Activated CD4-positive, alpha-beta T cell treated with anti-CD3 and anti-CD28 coated beads for 36 hours (primary cell): ENCODE data around the gene IFNA21. TPM values are rescaled to one million over a fixed set of nuclear protein-coding genes. Genes with fewer than 3 reads are reported as not detected.
"Not testable (repeated sequence)": the region's sequence is repeated elsewhere in the genome, so short reads cannot be mapped to it uniquely, and the experiment has no call there.

ENCODE experiments used
- ATAC-seq: fragments of 200-7000 bp; cut with Tn5 transposase; one replicate; pipeline ENCODE4 v1.10.0; 2021; ENCODE audit warnings: mild to moderate bottlenecking, moderate library complexity
- CTCF ChIA-PET: fragments of 350-600 bp; sonication (Branson Sonifier 250); formaldehyde crosslinking; loops from one replicate; lab custom pipeline; 2021; ENCODE audit warnings: antibody characterized with exemption; lab: Charles Lee
- POLR2A ChIA-PET: fragments of 350-600 bp; sonication (Branson Sonifier 250); formaldehyde crosslinking; loops from one replicate; lab custom pipeline; 2021; ENCODE audit warnings: antibody characterized with exemption, inconsistent platforms; lab: Charles Lee
- DNase-seq: peaks from one replicate; pipeline ENCODE4 v3.0.0-alpha.2; 2020
- H3K27ac Mint-ChIP-seq: one replicate; pipeline ENCODE4 v1.8.0; 2021; ENCODE audit warnings: mixed read lengths
- H3K27me3 Mint-ChIP-seq: one replicate; pipeline ENCODE4 v1.8.0; 2021; ENCODE audit warnings: mixed read lengths
- H3K36me3 Mint-ChIP-seq: one replicate; pipeline ENCODE4 v1.8.0; 2021; ENCODE audit warnings: low read depth, mixed read lengths
- H3K4me1 Mint-ChIP-seq: one replicate; pipeline ENCODE4 v1.8.0; 2021; ENCODE audit warnings: mixed read lengths
- H3K4me3 Mint-ChIP-seq: one replicate; pipeline ENCODE4 v1.8.0; 2021; ENCODE audit warnings: mild to moderate bottlenecking, moderate library complexity, mixed read lengths
- H3K9me3 Mint-ChIP-seq: one replicate; pipeline ENCODE4 v1.8.0; 2021; ENCODE audit warnings: low read depth, mixed read lengths
- intact Hi-C, 2 experiments: fragments of 100-400 bp; cut with DNase I in 1 of 2; cut with micrococcal nuclease in 1 of 2; formaldehyde crosslinking; loops; one replicate each; pipeline versions ENCODE4 v1.14.2 to v1.15.1; 2022 to 2024; cut with DNase I, micrococcal nuclease
- total RNA-seq, 2 experiments: library from RNA; stranded (reverse); gene quantifications; one replicate each; pipeline ENCODE4 v1.2.3, GENCODE V29; 2021

IFNA21 gene
- total RNA-seq, 2 experiments from 2014 or later: not detected

- DNase-seq (no peak), ATAC-seq (no peak)
- no peak overlapping the region for H3K4me3 Mint-ChIP-seq
- ChIA-PET CTCF (no interaction called here), POLR2A (no interaction called here)
- no peaks in the 10 kb centered on the region for H3K4me1 Mint-ChIP-seq
- intact Hi-C loops: no loop called here
- no peaks in the 10 kb centered on the region for H3K27me3 Mint-ChIP-seq
- no peak overlapping the region for H3K27ac Mint-ChIP-seq
- no peaks in the 10 kb centered on the region for H3K36me3 Mint-ChIP-seq
- no peaks in the 10 kb centered on the region for H3K9me3 Mint-ChIP-seq
Observed at GRCh38 chr9:21137020-21137419, 29.4 kb downstream of the IFNA21 start.

- no peaks in the 10 kb centered on the region for H3K27me3 Mint-ChIP-seq
- no peaks in the 10 kb centered on the region for H3K9me3 Mint-ChIP-seq
- no peak overlapping the region for H3K4me3 Mint-ChIP-seq
- no peak overlapping the region for H3K27ac Mint-ChIP-seq
- ATAC-seq (no peak), DNase-seq (no peak)
- POLR2A ChIA-PET: no interaction called here
- H3K36me3 Mint-ChIP-seq: no peaks in the 10 kb centered on the region
- no peaks in the 10 kb centered on the region for H3K4me1 Mint-ChIP-seq
- CTCF ChIA-PET: interaction anchor here (0.6 to 1.2 kb wide), 3 partner anchors 11 to 151 kb away, joined by 3 to 4 read pairs (median 3); no protein-coding TSS in a partner anchor
- intact Hi-C loops: no loop called here
Observed at GRCh38 chr9:21135736-21136135, 30.7 kb downstream of the IFNA21 start.

DNA sequence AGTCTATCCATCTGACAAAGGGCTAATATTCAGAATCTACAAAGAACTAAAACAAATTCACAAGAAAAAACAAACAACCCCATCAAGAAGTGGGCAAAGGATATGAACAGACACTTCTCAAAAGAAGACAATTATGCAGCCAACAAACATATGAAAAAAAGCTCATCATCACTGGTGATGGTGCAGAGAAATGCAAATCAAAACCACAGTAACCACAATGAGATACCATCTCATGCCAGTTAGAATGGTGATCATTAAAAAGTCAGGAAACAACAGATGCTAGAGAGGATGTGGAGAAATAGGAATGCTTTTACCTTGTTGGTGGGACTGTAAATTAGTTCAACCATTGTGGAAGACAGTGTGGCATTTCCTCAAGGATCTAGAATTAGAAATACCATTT is 38.3 kb downstream of the IFNA21 start:
- not testable (repeated sequence) for H3K27me3 Mint-ChIP-seq

DNA sequence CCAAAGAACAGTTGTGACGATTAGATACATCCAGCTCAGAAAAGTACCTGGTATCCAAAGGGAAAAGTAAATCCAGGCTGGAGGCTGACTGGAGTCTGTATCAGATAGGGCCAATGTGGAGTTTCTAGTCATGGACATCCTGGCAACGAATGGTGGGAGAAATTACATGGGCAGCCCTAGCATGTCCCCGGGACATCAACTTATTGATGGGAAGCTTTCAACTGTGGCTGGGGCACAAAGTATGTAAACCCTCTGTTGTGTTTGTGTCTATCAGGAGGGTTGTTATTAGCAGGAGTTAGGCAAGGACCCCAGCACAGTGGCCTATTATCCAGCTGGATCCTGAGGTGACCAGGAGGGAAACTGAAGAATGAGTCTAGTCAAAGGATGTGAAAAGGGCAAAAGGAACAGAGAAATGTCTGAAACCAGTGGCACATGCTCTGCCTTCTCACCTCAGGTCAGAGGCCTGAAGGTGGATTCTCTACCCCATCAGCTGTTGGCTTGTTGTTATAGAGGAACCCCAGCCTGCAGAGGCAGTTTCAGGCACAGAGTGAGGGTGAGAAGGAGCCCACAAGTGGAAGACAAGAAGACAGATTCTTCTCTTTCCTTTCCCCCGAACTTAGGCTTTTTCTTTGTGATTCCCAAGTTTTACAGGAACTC is 44.7 kb downstream of the IFNA21 start:
- Mint-ChIP-seq H3K4me3 (no peak overlapping the region), H3K27ac (no peak overlapping the region), H3K27me3 (peaks cover 8% of the 10 kb centered on the region), H3K4me1 (peaks cover 3% of the 10 kb centered on the region), H3K9me3 (no peaks in the 10 kb centered on the region), H3K36me3 (no peaks in the 10 kb centered on the region)
- CTCF ChIA-PET: interaction anchor here (0.6 to 1.6 kb wide), 2 partner anchors 11 to 47 kb away, joined by 3 to 8 read pairs; no protein-coding TSS in a partner anchor
- peak; percentile 80 for ATAC-seq
- peak; percentile 40 for DNase-seq
- POLR2A ChIA-PET: no interaction called here
- intact Hi-C loops: no loop called here

More for the DNA sequence above, 38.3 kb downstream of the IFNA21 start:
- ATAC-seq, CTCF ChIA-PET, H3K9me3 Mint-ChIP-seq, H3K4me3 Mint-ChIP-seq, H3K4me1 Mint-ChIP-seq, intact Hi-C loops, H3K27ac Mint-ChIP-seq, POLR2A ChIA-PET, H3K36me3 Mint-ChIP-seq, DNase-seq: not testable (repeated sequence)

DNA sequence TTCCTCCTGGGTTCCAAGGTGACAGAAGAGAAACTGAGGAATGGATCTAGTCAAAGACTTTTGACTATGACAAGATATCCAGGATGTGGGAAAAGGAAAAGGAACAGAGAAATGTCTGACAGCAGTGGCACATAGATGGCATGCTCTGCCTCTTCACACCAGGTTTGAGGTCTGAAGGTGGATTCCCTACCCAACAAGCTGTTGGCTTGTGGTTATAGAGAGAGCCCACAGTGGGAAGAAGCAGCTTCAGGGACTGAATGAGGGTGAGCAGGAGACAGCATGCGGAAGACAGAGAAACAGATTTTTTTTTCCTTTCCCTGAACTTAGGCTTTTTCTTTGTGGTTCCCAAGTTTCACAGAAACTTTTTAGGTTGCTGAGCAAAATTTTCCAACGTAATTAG is 45.4 kb downstream of the IFNA21 start:
- no peaks in the 10 kb centered on the region for H3K9me3 Mint-ChIP-seq
- H3K27me3 Mint-ChIP-seq: peaks cover 9% of the 10 kb centered on the region
- DNase-seq (peak; percentile 23), ATAC-seq (peak; percentile 53)
- no peak overlapping the region for H3K4me3 Mint-ChIP-seq
- no peaks in the 10 kb centered on the region for H3K36me3 Mint-ChIP-seq
- POLR2A ChIA-PET: no interaction called here
- CTCF ChIA-PET: interaction anchor here (0.6 to 1.6 kb wide), 2 partner anchors 10 to 47 kb away, joined by 3 to 8 read pairs; no protein-coding TSS in a partner anchor
- H3K27ac Mint-ChIP-seq: no peak overlapping the region
- intact Hi-C loops: no loop called here
- H3K4me1 Mint-ChIP-seq: peaks cover 3% of the 10 kb centered on the region

- no peaks in the 10 kb centered on the region for H3K9me3 Mint-ChIP-seq
- no peak overlapping the region for H3K27ac Mint-ChIP-seq
- H3K36me3 Mint-ChIP-seq: no peaks in the 10 kb centered on the region
- CTCF ChIA-PET: interaction anchor here (0.7 to 1.2 kb wide), 4 partner anchors 8 to 496 kb away, joined by 3 to 6 read pairs (median 3); no protein-coding TSS in a partner anchor
- POLR2A ChIA-PET: no interaction called here
- DNase-seq: no peak
- peaks cover 3% of the 10 kb centered on the region for H3K4me1 Mint-ChIP-seq
- no peak overlapping the region for H3K4me3 Mint-ChIP-seq
- H3K27me3 Mint-ChIP-seq: peaks cover 6% of the 10 kb centered on the region
- peak; percentile 36 for ATAC-seq
- intact Hi-C loops: no loop called here
Observed at GRCh38 chr9:21119093-21119770, 47.2 kb downstream of the IFNA21 start.

Other genes starting within 250 kb of the IFNA21 start
- gene HACD4, start 135.0 kb downstream of the IFNA21 start, total RNA-seq: 1 to 10 TPM; 2.7 to 3.0 TPM
- 1 to 10 TPM; 1.4 to 2.2 TPM for gene IFNB1, start 88.7 kb downstream of the IFNA21 start, total RNA-seq
- gene IFNW1, start 24.8 kb downstream of the IFNA21 start, total RNA-seq: not detected
- not detected for gene IFNA4, start 20.9 kb upstream of the IFNA21 start, total RNA-seq
- gene IFNA7, start 35.5 kb upstream of the IFNA21 start, total RNA-seq: not detected
- gene IFNA10, start 40.5 kb upstream of the IFNA21 start, total RNA-seq: not detected
- gene IFNA16, start 50.7 kb upstream of the IFNA21 start, total RNA-seq: not detected
- gene IFNA17, start 61.6 kb upstream of the IFNA21 start, total RNA-seq: not detected
- gene IFNA14, start 73.3 kb upstream of the IFNA21 start, total RNA-seq: not detected
- gene IFNA5, start 138.7 kb upstream of the IFNA21 start, total RNA-seq: not detected
- 10 to 100 TPM; 11.7 to 14.7 TPM for gene KLHL9, start 168.7 kb upstream of the IFNA21 start, total RNA-seq
- not detected for gene IFNA6, start 184.2 kb upstream of the IFNA21 start, total RNA-seq
- gene IFNA13, start 201.4 kb upstream of the IFNA21 start, total RNA-seq: not detected
- gene IFNA2, start 218.7 kb upstream of the IFNA21 start, total RNA-seq: not detected
- gene IFNA8, start 242.5 kb upstream of the IFNA21 start, total RNA-seq: not detected